Measurements from ENCODE around the gene RASAL2. TPM values are rescaled to one million over a fixed set of nuclear protein-coding genes. Genes with fewer than 3 reads are reported as not detected.
"Not testable (repeated sequence)": the region's sequence is repeated elsewhere in the genome, so short reads cannot be mapped to it uniquely, and the experiment has no call there.

Gene RASAL2
- total RNA-seq, 1 experiment from 2014 or later, result 22.2 TPM

- Histone ChIP-seq H2AFZ (ENCODE audit: low read length) (no peak overlapping the region), H4K20me1 (ENCODE audit: control insufficient read depth, insufficient read depth, insufficient read length) (no peaks in the 10 kb centered on the region), H3T11ph (ENCODE audit: low read length) (no peak overlapping the region), H2BK12ac (ENCODE audit: insufficient read length, low read depth, low read length) (no peak overlapping the region), H3K18ac (ENCODE audit: insufficient read length, low read depth, low read length) (no peak overlapping the region), H3K79me2 (ENCODE audit: insufficient read depth, low read length) (no peaks in the 10 kb centered on the region; the same call in 1 of the 2 replicates), H3K4ac (ENCODE audit: low read depth, low read length) (no peak overlapping the region), H2BK5ac (ENCODE audit: insufficient read length, low read length) (no peak overlapping the region), H3K9me3 (ENCODE audit: control insufficient read depth, low read depth, low read length) (no peaks in the 10 kb centered on the region), H2AK5ac (ENCODE audit: insufficient read length, low read length) (no peak overlapping the region), H4K5ac (ENCODE audit: insufficient read length, low read depth, low read length) (no peak overlapping the region), H3K27me3 (ENCODE audit: insufficient read depth, low read length) (no peaks in the 10 kb centered on the region), H4K91ac (ENCODE audit: insufficient read length, low read depth, low read length) (no peak overlapping the region), H2BK120ac (ENCODE audit: low read depth, low read length, poor library complexity, severe bottlenecking) (no peak overlapping the region), H3K23ac (ENCODE audit: insufficient read length, low read depth, low read length) (no peak overlapping the region), H2BK20ac (ENCODE audit: low read depth, low read length, poor library complexity, severe bottlenecking) (no peak overlapping the region), H3K14ac (ENCODE audit: insufficient read depth, low read length) (no peak overlapping the region), H3K4me1 (ENCODE audit: insufficient read depth, low read length) (peaks cover 4% of the 10 kb centered on the region), H3K4me2 (ENCODE audit: insufficient read depth, insufficient read length, low read length) (no peak overlapping the region), H4K8ac (replicated peaks; ENCODE audit: insufficient read length, low read depth, low read length) (no peak overlapping the region), H3K79me1 (ENCODE audit: insufficient read depth, low read depth, low read length, poor library complexity, severe bottlenecking) (no peaks in the 10 kb centered on the region), H2BK15ac (ENCODE audit: low read depth, low read length) (no peak overlapping the region), H3K23me2 (ENCODE audit: insufficient read length, low read depth, low read length, poor library complexity, severe bottlenecking) (no peaks in the 10 kb centered on the region), H3K56ac (ENCODE audit: insufficient read length, low read depth, low read length) (no peak overlapping the region), H3K9ac (ENCODE audit: extremely low read depth, insufficient read length, low read length) (no peak overlapping the region), H3K27ac (ENCODE audit: insufficient read length, low read depth, low read length) (no peak overlapping the region)
- H3K4me1 Mint-ChIP-seq, result peaks cover 3 to 4% of the 10 kb centered on the region in 2 experiments; a peak in 2 of 4 replicates
- peaks cover 18 to 23% (median 22%) of the 10 kb centered on the region in 3 experiments for H3K36me3 Mint-ChIP-seq (ENCODE audit: insufficient read depth in 1 of 3, low read depth in 3 of 3)
- H3K9me3 Mint-ChIP-seq, result peaks cover 15 to 30% of the 10 kb centered on the region in 2 experiments
- no CpG with 5 or more reads among the region's 2 CpGs for WGBS (ENCODE audit: extremely low coverage, insufficient read length, low lambda C conversion rate)
- H3K4me3 Mint-ChIP-seq, result no peak overlapping the region
- no peak for DNase-seq
- TF ChIP-seq CTCF (conservative IDR thresholded peaks at IDR 0.05), result no peak
- H3K27me3 Mint-ChIP-seq (ENCODE audit: low read depth), result no peaks in the 10 kb centered on the region
- H3K27ac Mint-ChIP-seq, result no peak overlapping the region
Measured at GRCh38 chr1:178243890-178244289, 150.0 kb downstream of the RASAL2 start.

- not testable (repeated sequence) for H3K4me1 ChIP-seq (ENCODE audit: insufficient read depth, low read length); H4K20me1 ChIP-seq (ENCODE audit: control insufficient read depth, insufficient read depth, insufficient read length); H3K56ac ChIP-seq (ENCODE audit: insufficient read length, low read depth, low read length); H2AK5ac ChIP-seq (ENCODE audit: insufficient read length, low read length); H2BK12ac ChIP-seq (ENCODE audit: insufficient read length, low read depth, low read length); H2BK120ac ChIP-seq (ENCODE audit: low read depth, low read length, poor library complexity, severe bottlenecking); H3K4ac ChIP-seq (ENCODE audit: low read depth, low read length); H3K23ac ChIP-seq (ENCODE audit: insufficient read length, low read depth, low read length); H3K18ac ChIP-seq (ENCODE audit: insufficient read length, low read depth, low read length); H3K27ac ChIP-seq (ENCODE audit: insufficient read length, low read depth, low read length); H3K23me2 ChIP-seq (ENCODE audit: insufficient read length, low read depth, low read length, poor library complexity, severe bottlenecking); H3K9ac ChIP-seq (ENCODE audit: extremely low read depth, insufficient read length, low read length); H3K79me1 ChIP-seq (ENCODE audit: insufficient read depth, low read depth, low read length, poor library complexity, severe bottlenecking); H3K27ac Mint-ChIP-seq; H3K79me2 ChIP-seq (ENCODE audit: insufficient read depth, low read length); H3K9me3 ChIP-seq (ENCODE audit: control insufficient read depth, low read depth, low read length); H3K14ac ChIP-seq (ENCODE audit: insufficient read depth, low read length); H3T11ph ChIP-seq (ENCODE audit: low read length); H4K91ac ChIP-seq (ENCODE audit: insufficient read length, low read depth, low read length); H2BK20ac ChIP-seq (ENCODE audit: low read depth, low read length, poor library complexity, severe bottlenecking); H3K4me3 Mint-ChIP-seq; H3K27me3 Mint-ChIP-seq (ENCODE audit: low read depth); H4K5ac ChIP-seq (ENCODE audit: insufficient read length, low read depth, low read length); H2BK5ac ChIP-seq (ENCODE audit: insufficient read length, low read length); H2AFZ ChIP-seq (ENCODE audit: low read length); H3K4me2 ChIP-seq (ENCODE audit: insufficient read depth, insufficient read length, low read length); H2BK15ac ChIP-seq (ENCODE audit: low read depth, low read length); H4K8ac ChIP-seq (replicated peaks; ENCODE audit: insufficient read length, low read depth, low read length); DNase-seq; H3K27me3 ChIP-seq (ENCODE audit: insufficient read depth, low read length)
- H3K4me1 Mint-ChIP-seq, result peaks cover 14 to 24% of the 10 kb centered on the region in 2 experiments
- H3K9me3 Mint-ChIP-seq, result peaks cover 19 to 35% of the 10 kb centered on the region in 2 experiments
- peaks cover 28 to 31% (median 29%) of the 10 kb centered on the region in 3 experiments for H3K36me3 Mint-ChIP-seq (ENCODE audit: insufficient read depth in 1 of 3, low read depth in 3 of 3)
- no CpG with 5 or more reads among the region's 3 CpGs for WGBS (ENCODE audit: extremely low coverage, insufficient read length, low lambda C conversion rate)
Measured at GRCh38 chr1:178248284-178248683, 154.4 kb downstream of the RASAL2 start.
